Germinal center (tissue), 1 donor: ENCODE data around the gene SP6.

Experiments used
- DNase-seq: peaks from one replicate; pipeline ENCODE4 v3.0.0; 2012; ENCODE audit warnings: mixed read lengths, low spot score

The SP6 gene

DNA sequence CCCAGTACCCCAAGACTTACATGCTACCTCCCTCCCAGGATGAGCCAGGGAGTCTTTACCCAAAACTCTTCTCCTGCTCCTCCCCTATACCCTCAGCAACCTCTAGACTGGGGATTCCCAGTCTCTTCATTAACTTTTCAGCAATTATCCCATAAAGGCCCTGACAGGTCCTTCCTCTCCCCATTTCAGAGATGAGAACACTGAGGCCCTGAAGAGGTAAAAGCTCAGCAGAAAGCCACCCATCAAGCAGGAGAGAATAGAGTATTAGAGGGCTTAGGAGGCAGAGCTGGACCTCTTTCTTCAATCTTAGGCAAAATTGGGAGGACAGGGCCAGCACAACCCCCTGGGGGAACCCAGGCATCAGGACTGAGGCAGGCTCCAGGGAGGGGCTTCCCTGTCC, 5.9 kb upstream of the SP6 start:
- DNase-seq: no peak

- no peak for DNase-seq
Observed at GRCh38 chr17:47855737-47856136, 4.8 kb upstream of the SP6 start.

- DNase-seq: no peak
Observed at GRCh38 chr17:47853616-47854015, 2.7 kb upstream of the SP6 start.

GRCh38 chr17:47852113-47852949, 1.4 kb upstream of the SP6 start:
- DNase-seq: no peak

GRCh38 chr17:47851764-47852112, 775 bp upstream of the SP6 start:
- no peak for DNase-seq

DNA sequence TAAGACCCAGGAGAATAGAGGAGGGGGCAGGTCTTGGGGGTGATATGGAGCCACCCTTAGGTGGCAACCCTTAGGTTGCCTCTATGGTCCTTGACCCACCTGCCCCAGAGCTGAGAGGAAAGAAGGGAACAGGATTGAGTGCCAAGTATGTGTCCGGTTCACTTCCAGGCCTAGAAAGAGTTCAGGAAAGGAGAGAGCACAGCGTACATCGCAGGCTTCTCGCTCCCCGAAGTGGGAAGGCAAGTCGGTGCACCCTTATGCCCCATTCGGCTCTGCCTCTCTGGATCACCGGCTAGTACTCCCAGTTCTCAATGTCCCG, 631 bp downstream of the SP6 start:
- DNase-seq: no peak

DNA sequence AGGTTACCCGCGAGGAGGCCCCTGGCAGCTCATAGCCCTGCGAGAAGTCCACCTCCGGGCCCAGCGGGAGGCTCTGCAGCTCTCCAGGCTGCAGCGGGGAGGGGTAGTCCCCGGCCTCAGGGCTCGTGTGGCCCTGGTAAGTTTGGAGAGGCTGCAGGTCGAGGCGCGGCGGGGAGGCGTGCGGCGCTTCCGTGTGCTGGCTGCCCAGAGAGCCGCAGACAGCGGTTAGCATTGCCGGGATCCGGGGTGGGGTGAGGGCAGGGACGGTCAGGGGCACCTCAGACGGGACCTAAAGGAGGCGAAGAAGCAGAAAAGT, 2.8 kb downstream of the SP6 start:
- DNase-seq: no peak

DNA sequence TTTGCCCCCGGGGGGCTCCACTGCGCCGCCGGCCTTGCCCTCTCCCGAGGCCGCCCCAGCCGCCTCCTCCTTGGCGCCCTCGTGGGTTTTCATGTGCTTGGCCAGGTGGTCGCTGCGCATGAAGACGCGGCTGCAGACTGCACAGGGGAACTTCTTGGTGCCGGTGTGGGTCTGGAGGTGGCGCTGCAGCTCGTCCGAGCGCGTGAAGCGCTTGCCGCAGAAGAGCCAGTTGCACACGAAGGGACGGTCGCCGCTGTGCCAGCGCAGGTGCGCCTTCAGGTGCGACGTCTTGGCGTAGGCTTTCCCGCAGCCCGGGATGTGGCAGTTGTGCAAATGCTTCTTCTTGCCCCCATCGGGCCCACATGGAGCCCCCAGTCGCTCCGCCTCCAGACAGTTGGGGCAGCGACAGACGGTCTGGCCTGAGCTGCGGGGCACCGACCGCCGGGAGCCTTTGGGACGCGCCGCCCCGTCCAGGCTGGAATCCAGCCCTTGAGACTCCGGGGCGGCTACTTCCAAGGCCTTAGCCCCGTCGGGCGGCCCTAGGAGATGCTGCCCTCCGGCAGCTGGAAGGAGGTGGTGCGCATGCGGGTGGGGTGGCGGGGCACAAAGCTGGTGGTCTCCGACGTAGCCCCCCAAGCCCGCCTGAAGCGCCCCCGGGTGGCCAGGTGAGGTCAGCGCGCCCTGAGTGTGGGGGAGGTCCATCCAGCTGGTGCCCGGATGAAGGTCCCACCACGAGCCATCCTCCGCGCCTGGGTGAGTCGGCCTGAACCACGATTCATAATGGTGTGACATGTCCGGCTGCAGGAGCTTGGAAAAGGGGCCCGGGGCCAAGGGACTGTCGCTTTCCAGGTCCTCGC, 3.4 kb downstream of the SP6 start:
- DNase-seq: peak; percentile 30

GRCh38 chr17:47846716-47847340, 4.1 kb downstream of the SP6 start:
- DNase-seq: no peak

GRCh38 chr17:47845716-47846075, 5.3 kb downstream of the SP6 start:
- DNase-seq: no peak

DNA sequence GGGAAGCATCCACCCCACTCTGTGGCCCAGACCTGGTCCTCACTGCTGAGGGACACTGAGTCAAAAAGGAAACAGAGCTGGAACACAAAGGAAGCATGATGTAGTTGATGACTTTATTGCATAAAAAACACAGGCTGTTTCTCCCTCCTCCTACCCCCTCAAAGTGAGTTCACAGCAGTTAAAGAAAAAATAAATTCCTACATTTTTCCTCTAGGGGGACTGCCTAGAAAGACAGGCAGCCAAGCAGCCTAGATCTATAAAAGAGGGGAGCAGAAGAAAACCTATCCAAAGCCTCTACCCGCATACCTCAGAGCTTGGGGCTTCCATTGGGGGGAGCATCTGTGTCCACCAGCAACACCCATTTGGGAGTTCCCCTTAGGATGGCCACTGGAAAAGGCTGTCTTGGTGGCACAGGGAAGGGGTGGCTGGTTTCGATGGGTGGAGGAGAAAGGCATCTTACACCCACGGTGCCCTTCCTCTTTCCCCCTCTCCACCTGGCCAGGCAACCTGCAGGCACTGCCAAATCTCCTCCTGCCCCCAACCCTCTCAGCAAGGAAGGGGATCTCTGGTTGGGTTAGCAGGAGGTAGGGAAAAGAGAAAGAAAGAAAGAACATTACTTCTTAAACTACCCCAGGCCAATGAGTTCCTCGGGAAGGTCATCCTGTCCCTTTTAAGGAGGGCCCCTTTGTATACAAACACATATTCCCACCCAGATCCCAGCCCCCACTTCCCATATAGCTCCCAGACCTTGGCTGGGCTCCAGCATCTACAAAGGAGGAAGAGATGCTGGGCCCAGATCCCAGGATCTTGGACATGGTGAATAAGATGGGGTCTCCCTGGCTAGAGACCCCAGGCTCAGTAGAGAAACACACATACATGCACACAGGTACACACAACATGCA, 5.9 kb downstream of the SP6 start:
- DNase-seq: no peak

DNA sequence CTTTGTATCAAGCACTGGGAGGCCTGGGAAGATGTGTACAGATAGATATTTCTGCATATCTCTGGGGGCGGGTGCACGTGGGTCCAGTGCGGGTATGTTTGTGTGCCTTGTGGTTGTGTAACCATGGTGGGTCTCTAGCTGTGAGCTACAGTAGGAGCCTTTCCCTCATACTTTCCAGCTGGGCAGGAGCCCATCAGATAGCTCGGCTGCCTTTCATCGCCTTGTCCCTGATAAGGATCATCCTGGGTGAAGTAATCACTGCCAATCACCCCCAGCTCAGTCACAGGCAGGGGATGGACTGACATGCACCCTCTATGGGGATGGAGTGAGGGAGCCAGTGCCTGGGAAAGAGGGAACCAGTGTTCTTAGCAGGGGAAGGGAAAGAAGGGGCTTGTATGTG, 6.7 kb downstream of the SP6 start:
- no peak for DNase-seq

DNA sequence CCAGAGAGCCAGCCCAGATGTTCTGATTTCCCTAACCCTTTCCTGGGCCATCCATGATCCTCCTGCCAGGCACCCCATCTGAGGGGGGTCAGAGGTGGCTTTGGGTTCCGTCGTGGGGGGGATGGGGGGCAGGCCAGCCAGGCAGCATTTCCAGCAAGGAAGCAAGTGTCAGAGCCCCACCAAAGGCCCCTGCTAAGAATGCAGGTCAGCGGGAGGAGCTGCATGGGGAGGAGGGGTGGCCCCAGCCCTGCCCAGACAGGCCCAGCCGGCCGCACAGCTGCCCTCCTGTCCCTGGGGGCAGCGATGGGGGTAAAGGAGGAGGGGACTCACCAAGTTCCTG, 7.6 kb downstream of the SP6 start:
- DNase-seq: no peak

DNA sequence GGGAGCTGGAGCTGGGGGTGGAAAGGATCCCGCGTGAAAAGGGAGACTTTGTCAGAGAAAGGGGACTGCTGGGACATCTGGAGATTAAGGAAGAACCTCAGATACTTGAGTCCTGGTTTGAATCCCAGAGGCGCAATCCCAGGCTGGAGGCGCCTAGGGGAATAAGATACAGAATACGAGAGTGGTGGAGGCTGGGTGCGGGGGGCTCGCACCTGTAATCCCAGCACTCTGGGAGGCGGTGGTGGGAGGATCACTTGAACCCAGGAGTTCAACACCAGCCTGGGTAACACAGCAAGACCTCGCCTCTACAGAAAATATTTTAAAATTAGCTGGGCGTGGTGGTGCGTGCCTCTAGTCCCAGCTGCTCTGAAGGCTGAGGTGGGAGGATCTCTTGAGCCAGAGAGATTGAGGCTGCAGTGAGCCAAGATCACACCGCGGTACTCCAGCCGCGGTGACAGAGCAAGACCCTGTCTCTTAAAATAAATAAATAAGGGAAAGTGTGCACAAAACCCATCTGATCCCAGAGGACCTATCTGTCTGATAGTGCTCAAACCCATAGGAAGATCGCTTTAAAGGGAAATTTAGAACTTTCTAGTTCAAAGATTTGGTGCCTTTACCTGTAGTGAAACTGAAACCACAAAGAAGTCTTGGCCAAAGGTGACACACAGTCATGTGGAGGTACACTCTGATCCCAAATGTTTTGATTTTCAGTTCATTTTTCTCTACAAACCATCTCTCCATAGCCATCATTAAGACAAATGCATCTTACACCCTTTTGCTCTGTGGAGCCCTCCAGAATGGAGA, 9.3 kb downstream of the SP6 start:
- DNase-seq: no peak

GRCh38 chr17:47840742-47841487, 10.0 kb downstream of the SP6 start, which contains the start of gene SCRN2:
Gene SCRN2 (minus strand): TSS chr17:47841273. CDS start chr17:47840843, 430 bp downstream.
- DNase-seq: peak; percentile 88

DNA sequence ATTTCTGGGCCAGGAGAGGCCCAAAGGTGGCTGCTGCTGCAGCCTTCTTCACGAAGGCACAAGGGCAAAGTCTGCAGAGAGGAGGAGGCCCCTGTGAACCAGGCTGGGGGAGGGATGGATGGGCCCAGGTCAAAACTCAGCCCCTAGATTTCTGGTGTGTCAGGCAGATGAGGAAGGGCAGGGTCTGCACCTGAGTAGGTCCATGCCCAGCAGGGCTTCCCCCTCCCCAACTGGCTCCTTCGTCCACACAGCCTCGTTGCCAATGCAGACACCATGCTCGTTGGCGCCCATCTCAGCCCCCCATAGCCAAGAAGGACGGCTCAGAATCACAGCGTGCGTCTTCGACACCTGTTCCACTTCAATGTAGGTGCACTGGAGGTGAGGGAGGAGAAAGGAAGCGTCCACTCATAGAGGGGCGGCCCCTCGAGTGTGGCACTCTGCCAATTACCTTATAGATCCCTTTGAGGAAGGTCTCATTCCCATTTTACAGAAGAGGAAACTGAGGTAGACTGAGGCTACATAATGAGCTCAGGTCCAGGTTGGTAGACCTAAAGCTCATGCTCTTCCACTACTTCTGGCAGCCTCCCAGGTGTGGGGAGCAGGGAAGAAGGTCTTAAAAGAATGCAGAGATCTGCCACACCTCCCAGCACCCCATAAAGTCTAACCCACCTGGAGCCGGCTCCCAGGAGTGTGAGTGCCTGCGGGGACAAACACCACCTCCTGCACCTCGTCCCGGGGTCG, 10.8 kb downstream of the SP6 start:
- no peak for DNase-seq

GRCh38 chr17:47839071-47839470, 11.9 kb downstream of the SP6 start:
- DNase-seq: no peak

DNA sequence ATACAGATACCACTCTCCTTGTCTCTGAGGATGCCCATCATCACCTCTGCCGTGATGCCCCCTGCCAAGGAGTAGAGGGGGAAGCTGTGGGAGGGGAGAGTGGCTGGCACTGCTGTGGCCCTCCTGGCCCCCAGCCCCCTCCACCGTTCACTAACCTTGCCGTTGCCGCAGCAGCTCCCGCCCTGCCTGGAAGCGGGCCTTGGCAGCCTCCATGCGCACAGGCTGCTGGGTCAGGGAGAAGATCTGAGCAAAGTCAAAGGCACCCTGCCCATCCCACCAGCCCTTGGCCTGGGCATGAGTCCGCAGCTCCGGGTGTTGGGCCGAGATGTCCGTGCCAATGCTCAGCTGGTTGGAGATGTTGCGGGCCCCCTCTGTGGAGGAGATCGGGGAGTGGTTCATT, 12.3 kb downstream of the SP6 start:
- DNase-seq: no peak

DNA sequence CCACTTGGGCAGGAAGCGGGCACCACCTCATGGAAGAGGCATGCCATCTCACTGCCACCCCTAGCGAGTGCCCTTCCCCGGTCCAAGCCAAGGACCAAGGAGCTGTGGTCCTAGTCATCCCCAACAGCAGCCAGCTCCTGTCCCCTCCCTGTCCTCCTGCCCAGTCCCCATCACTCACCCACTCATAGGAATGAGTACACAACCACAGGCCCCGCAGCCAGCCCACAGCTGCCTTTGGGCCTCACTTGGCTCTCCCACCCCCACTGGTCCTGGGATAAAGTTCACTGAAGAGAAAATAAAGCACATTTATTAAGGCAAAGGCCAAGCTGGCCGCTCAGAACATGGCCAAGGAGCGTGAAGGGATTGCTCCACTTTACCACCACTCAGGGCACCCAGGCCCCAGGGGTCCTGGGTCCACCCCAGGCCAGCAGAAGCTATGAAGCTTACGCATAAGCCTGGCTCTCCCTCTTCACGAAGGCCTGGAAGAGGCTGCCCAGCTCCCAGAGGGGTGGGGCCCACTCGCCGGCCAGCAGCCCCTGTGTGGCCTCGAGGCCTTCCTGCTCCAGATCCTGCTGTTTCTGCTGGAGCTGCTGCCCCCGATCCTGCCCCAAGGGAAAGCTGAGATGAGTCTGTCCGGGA, 13.4 kb downstream of the SP6 start:
- DNase-seq: no peak

GRCh38 chr17:47836601-47837000, 14.4 kb downstream of the SP6 start:
- DNase-seq: no peak
